Esophagus squamous epithelium (tissue), 5 donors: ENCODE results near the gene TAP1. TPM values are rescaled to one million over a fixed set of nuclear protein-coding genes. Genes with fewer than 3 reads are reported as not detected.
A peak's percentile ranks its signal among the peaks of the same experiment; 100 is the strongest.

Source experiments
- DNase-seq: peaks from one replicate; lab custom pipeline; 2025; lab: John Stamatoyannopoulos, UW
- H3K27ac ChIP-seq, 4 donors: fragments of 200-600 bp; sonication (generic); one replicate each; pipeline ENCODE4 v1.5.1; 2016 to 2019; ENCODE audit warnings: mild to moderate bottlenecking in 1 of 4
- H3K27me3 ChIP-seq, 4 donors: fragments of 200-600 bp; sonication (generic); 1 replicate in 3 of 4; 2 replicates in 1 of 4; pipeline versions ENCODE4 v1.5.1 to v1.6.0; 2017 to 2021; ENCODE audit warnings: antibody characterized with exemption in 1 of 4
- H3K36me3 ChIP-seq, 3 donors: fragments of 200-600 bp; sonication (generic); one replicate each; pipeline ENCODE4 v1.5.1; 2016 to 2019
- H3K4me1 ChIP-seq, 3 donors: fragments of 200-600 bp; sonication (generic); one replicate each; pipeline ENCODE4 v1.5.1; 2017 to 2019
- H3K4me3 ChIP-seq, 4 donors: fragments of 200-600 bp; sonication (generic); 1 replicate in 3 of 4; 2 replicates in 1 of 4; pipeline ENCODE4 v1.5.1; 2016 to 2019; ENCODE audit warnings: mild to moderate bottlenecking in 2 of 4, moderate library complexity in 1 of 4
- H3K9me3 ChIP-seq, 3 donors: fragments of 200-600 bp; sonication (generic); one replicate each; pipeline ENCODE4 v1.5.1; 2016 to 2019
- POLR2A ChIP-seq, 4 donors: fragments of 450-650 bp; IDR thresholded peaks; one replicate each; pipeline ENCODE4 v1.6.1; 2017; ENCODE audit warnings: antibody characterized with exemption in 4 of 4, mild to moderate bottlenecking in 4 of 4, moderate library complexity in 3 of 4
- WGBS, 2 donors: methylation state at CpG; one replicate each; pipeline ENCODE4 v1.1.5; 2018; 5-methylcytosine and 5-hydroxymethylcytosine counted together
- intact Hi-C: fragments of 100-400 bp; cut with DNase I; formaldehyde crosslinking; loops from one replicate; pipeline ENCODE4 v1.15.0; 2022
- total RNA-seq, 4 donors: library from RNA; depleted of rRNA; stranded (reverse); fragments of >200 nt; gene quantifications; one replicate each; pipeline ENCODE4 v1.1.0, GENCODE V29; 2016
- TF ChIP-seq, protein P1 (sequence below), 6 experiments: fragments of 450-650 bp in 4 of 6; fragments of 200-600 bp in 2 of 6; sonication (generic) in 2 of 6; IDR thresholded peaks; one replicate each; pipeline ENCODE4 v1.5.1; 2016 to 2019; ENCODE audit warnings: antibody characterized with exemption in 6 of 6, mild to moderate bottlenecking in 4 of 6, moderate library complexity in 4 of 6
- donor health status: DM: yes; HTN: yes; CAD: no.

TAP1 gene
- total RNA-seq, 4 donors from 2014 or later = 31.7 to 95.5 (median 40.3) TPM

DNA sequence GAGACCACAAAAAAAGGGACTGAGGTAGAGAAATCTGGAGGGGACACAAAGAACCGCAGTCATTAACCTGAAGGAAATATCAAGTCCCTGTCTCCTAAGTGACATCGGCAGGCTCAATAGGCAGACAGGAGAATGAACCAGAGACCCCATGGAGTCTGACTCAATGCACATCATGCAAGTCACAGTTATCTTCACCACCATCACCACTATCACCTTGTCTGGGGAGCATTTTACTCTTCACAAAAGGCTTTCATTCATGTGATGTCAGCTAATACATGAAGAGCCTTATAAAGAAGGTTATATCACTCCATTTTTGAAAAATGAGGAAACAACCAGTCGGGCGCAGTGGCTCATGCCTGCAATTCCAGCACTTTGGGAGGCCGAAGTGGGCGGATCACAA is 4.4 kb downstream of the TAP1 start:
- H3K27ac ChIP-seq = no peak overlapping the region
- H3K27me3 ChIP-seq = no peaks in the 10 kb centered on the region
- DNase-seq = no peak
- H3K4me1 ChIP-seq = peaks cover 17 to 56% (median 36%) of the 10 kb centered on the region in 3 donors
- H3K36me3 ChIP-seq = peaks cover 28 to 66% (median 34%) of the 10 kb centered on the region in 3 donors
- 75 to 78% methylated on average over 6 of the region's 6 CpGs for WGBS, 2 donors
- intact Hi-C loops = no loop called here
- no peak overlapping the region for H3K4me3 ChIP-seq
- no peaks in the 10 kb centered on the region for H3K9me3 ChIP-seq
- TF ChIP-seq POLR2A (IDR thresholded peaks at IDR 0.05) = no peak
- TF ChIP-seq, protein P1, sequence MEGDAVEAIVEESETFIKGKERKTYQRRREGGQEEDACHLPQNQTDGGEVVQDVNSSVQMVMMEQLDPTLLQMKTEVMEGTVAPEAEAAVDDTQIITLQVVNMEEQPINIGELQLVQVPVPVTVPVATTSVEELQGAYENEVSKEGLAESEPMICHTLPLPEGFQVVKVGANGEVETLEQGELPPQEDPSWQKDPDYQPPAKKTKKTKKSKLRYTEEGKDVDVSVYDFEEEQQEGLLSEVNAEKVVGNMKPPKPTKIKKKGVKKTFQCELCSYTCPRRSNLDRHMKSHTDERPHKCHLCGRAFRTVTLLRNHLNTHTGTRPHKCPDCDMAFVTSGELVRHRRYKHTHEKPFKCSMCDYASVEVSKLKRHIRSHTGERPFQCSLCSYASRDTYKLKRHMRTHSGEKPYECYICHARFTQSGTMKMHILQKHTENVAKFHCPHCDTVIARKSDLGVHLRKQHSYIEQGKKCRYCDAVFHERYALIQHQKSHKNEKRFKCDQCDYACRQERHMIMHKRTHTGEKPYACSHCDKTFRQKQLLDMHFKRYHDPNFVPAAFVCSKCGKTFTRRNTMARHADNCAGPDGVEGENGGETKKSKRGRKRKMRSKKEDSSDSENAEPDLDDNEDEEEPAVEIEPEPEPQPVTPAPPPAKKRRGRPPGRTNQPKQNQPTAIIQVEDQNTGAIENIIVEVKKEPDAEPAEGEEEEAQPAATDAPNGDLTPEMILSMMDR (IDR thresholded peaks at IDR 0.05) = no peak

- WGBS, 2 donors = 89 to 90% methylated on average over 5 to 8 of the region's 8 CpGs
- H3K36me3 ChIP-seq = peaks cover 28 to 67% (median 34%) of the 10 kb centered on the region in 3 donors
- DNase-seq = no peak
- no peak overlapping the region for H3K27ac ChIP-seq
- no peak overlapping the region for H3K4me3 ChIP-seq
- H3K9me3 ChIP-seq = no peaks in the 10 kb centered on the region
- intact Hi-C loops = no loop called here
- no peaks in the 10 kb centered on the region for H3K27me3 ChIP-seq
- TF ChIP-seq POLR2A (IDR thresholded peaks at IDR 0.05) = no peak
- TF ChIP-seq, protein P1 (IDR thresholded peaks at IDR 0.05) = no peak
- peaks cover 18 to 62% (median 38%) of the 10 kb centered on the region in 3 donors for H3K4me1 ChIP-seq
These were observed 5.7 kb downstream of the TAP1 start for GRCh38 chr6:32847795-32848194.

DNA sequence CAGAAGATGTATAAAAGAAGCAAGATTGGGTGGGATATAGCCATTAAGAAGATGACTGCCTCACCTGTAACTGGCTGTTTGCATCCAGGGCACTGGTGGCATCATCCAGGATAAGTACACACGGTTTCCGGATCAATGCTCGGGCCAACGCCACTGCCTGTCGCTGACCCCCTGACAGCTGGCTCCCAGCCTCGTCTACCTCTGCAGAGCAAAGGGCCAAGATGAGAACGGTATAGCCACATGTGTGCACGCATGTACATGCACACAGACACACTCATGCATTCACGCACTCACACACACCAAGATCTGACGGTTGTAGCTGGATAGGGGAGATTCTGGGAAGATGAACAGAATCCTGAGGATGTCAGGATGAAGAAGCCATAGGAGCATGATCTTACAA is 6.5 kb downstream of the TAP1 start:
- Histone ChIP-seq H3K4me1 (peaks cover 22 to 62% (median 42%) of the 10 kb centered on the region in 3 donors), H3K9me3 (no peaks in the 10 kb centered on the region), H3K36me3 (peaks cover 28 to 75% (median 34%) of the 10 kb centered on the region in 3 donors), H3K27ac (no peak overlapping the region), H3K27me3 (no peaks in the 10 kb centered on the region), H3K4me3 (no peak overlapping the region)
- intact Hi-C loops = no loop called here
- WGBS, 2 donors = 86 to 91% methylated on average over 10 of the region's 10 CpGs
- TF ChIP-seq POLR2A (IDR thresholded peaks at IDR 0.05) = no peak
- TF ChIP-seq, protein P1 (IDR thresholded peaks at IDR 0.05) = no peak
- DNase-seq = no peak

- intact Hi-C loops = no loop called here
- WGBS, 2 donors = 37 to 53% methylated on average over 2 to 3 of the region's 10 CpGs
- peaks cover 21 to 78% (median 30%) of the 10 kb centered on the region in 3 donors for H3K36me3 ChIP-seq
- H3K9me3 ChIP-seq = no peaks in the 10 kb centered on the region
- TF ChIP-seq POLR2A (IDR thresholded peaks at IDR 0.05) = no peak
- TF ChIP-seq, protein P1 (IDR thresholded peaks at IDR 0.05) = no peak
- peak overlapping the region; percentile 92 to 98 (median 98) for H3K27ac ChIP-seq
- H3K4me1 ChIP-seq = peaks cover 20 to 55% (median 35%) of the 10 kb centered on the region in 3 donors
- H3K27me3 ChIP-seq = no peaks in the 10 kb centered on the region
- DNase-seq = no peak
- H3K4me3 ChIP-seq = peak overlapping the region; percentile 60 to 86 (median 72)
These were observed 8.1 kb downstream of the TAP1 start for GRCh38 chr6:32845384-32845884.

DNA sequence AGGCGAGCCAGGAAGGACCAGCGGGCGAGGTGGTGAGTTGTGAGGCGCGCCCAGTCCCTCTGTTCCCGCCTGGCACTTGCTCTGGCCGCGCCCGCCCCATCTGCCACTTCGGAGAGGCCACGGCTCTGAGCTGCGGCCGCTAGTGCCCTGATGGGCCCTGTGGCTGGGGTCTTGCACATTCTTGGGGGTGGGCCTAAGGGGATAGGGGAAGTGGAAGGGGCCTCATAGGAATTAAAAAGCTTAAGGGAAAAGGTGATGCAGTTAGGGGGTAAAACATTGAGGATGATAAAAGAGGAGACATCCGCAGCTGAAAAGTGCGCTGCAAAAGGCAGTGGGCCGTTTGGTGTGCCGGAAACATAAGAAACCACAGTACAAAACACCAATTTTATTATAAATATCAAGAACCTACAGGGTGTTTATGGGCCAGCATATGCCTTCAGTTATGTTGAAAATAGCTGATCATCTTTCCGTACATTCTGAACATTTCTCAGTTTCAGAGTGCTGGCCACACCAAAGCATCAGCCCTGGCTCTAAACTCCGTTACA is 8.6 kb downstream of the TAP1 start:
- Histone ChIP-seq H3K9me3 (no peaks in the 10 kb centered on the region), H3K27ac (peak overlapping the region; percentile 92 to 98 (median 98)), H3K4me3 (peak overlapping the region; percentile 60 to 86 (median 72)), H3K36me3 (peaks cover 17 to 76% (median 25%) of the 10 kb centered on the region in 3 donors), H3K27me3 (no peaks in the 10 kb centered on the region), H3K4me1 (peaks cover 20 to 52% (median 30%) of the 10 kb centered on the region in 3 donors)
- intact Hi-C loops = no loop called here
- TF ChIP-seq, protein P1 (IDR thresholded peaks at IDR 0.05) = no peak
- peak in 1 of 4 donors; percentile 76 for TF ChIP-seq POLR2A (IDR thresholded peaks at IDR 0.05)
- no peak for DNase-seq
- WGBS, 2 donors = 19 to 31% methylated on average over 9 to 13 of the region's 19 CpGs
